Measurements from ENCODE around the gene UNC5B.
"Not testable (repeated sequence)": the region's sequence is repeated elsewhere in the genome, so short reads cannot be mapped to it uniquely, and the experiment has no call there.

The UNC5B gene

GRCh38 chr10:71294091-71294561, 81.8 kb downstream of the UNC5B start:
- DNase-seq (ENCODE audit: extremely low read depth in 1 of 2, low read depth in 1 of 2) = no peak

- DNase-seq (ENCODE audit: extremely low read depth in 1 of 2, low read depth in 1 of 2) = no peak
Observed at GRCh38 chr10:71294856-71295255, 82.5 kb downstream of the UNC5B start.

GRCh38 chr10:71295641-71296040, 83.3 kb downstream of the UNC5B start:
- DNase-seq (ENCODE audit: extremely low read depth in 1 of 2, low read depth in 1 of 2) = no peak

GRCh38 chr10:71296086-71296485, 83.7 kb downstream of the UNC5B start:
- DNase-seq (ENCODE audit: extremely low read depth in 1 of 2, low read depth in 1 of 2) = no peak

GRCh38 chr10:71296811-71297210, 84.4 kb downstream of the UNC5B start:
- DNase-seq (ENCODE audit: extremely low read depth in 1 of 2, low read depth in 1 of 2) = not testable (repeated sequence)

- DNase-seq (ENCODE audit: extremely low read depth in 1 of 2, low read depth in 1 of 2) = no peak
Observed at GRCh38 chr10:71297343-71297742, 85.0 kb downstream of the UNC5B start.

- no peak for DNase-seq (ENCODE audit: extremely low read depth in 1 of 2, low read depth in 1 of 2)
Observed at GRCh38 chr10:71299071-71299785, 86.9 kb downstream of the UNC5B start.

- DNase-seq (ENCODE audit: extremely low read depth in 1 of 2, low read depth in 1 of 2) = no peak
Observed at GRCh38 chr10:71300555-71301370, 88.4 kb downstream of the UNC5B start.

- DNase-seq (ENCODE audit: extremely low read depth in 1 of 2, low read depth in 1 of 2) = no peak
Observed at GRCh38 chr10:71301371-71301916, 89.1 kb downstream of the UNC5B start.

- no peak for DNase-seq (ENCODE audit: extremely low read depth in 1 of 2, low read depth in 1 of 2)
Observed at GRCh38 chr10:71302451-71302850, 90.1 kb downstream of the UNC5B start.

- no peak for DNase-seq (ENCODE audit: extremely low read depth in 1 of 2, low read depth in 1 of 2)
Observed at GRCh38 chr10:71302874-71303568, 90.7 kb downstream of the UNC5B start.

- no peak for DNase-seq (ENCODE audit: extremely low read depth in 1 of 2, low read depth in 1 of 2)
Observed at GRCh38 chr10:71303569-71303907, 91.2 kb downstream of the UNC5B start.

- DNase-seq (ENCODE audit: extremely low read depth in 1 of 2, low read depth in 1 of 2) = no peak
Observed at GRCh38 chr10:71304914-71305313, 92.5 kb downstream of the UNC5B start.

- no peak for DNase-seq (ENCODE audit: extremely low read depth in 1 of 2, low read depth in 1 of 2)
Observed at GRCh38 chr10:71306979-71307378, 94.6 kb downstream of the UNC5B start.

- DNase-seq (ENCODE audit: extremely low read depth in 1 of 2, low read depth in 1 of 2) = no peak
Observed at GRCh38 chr10:71307469-71308085, 95.2 kb downstream of the UNC5B start.

GRCh38 chr10:71308244-71308643, 95.9 kb downstream of the UNC5B start:
- no peak for DNase-seq (ENCODE audit: extremely low read depth in 1 of 2, low read depth in 1 of 2)

- no peak for DNase-seq (ENCODE audit: extremely low read depth in 1 of 2, low read depth in 1 of 2)
Observed at GRCh38 chr10:71308985-71309384, 96.6 kb downstream of the UNC5B start.

GRCh38 chr10:71309919-71310318, 97.5 kb downstream of the UNC5B start:
- no peak for DNase-seq (ENCODE audit: extremely low read depth in 1 of 2, low read depth in 1 of 2)

GRCh38 chr10:71312220-71312619, 99.8 kb downstream of the UNC5B start:
- no peak for DNase-seq (ENCODE audit: extremely low read depth in 1 of 2, low read depth in 1 of 2)

- DNase-seq (ENCODE audit: extremely low read depth in 1 of 2, low read depth in 1 of 2) = no peak
Observed at GRCh38 chr10:71312811-71313789, 100.7 kb downstream of the UNC5B start.

All from stimulated activated CD8-positive, alpha-beta memory T cell treated with anti-CD3 and anti-CD28 coated beads, Interleukin-7, amount 100 ng/mL, for 48 hours (primary cell).